GF-D8 (cell line): ENCODE results near the gene MXRA7.
A peak's percentile ranks its signal among the peaks of the same experiment; 100 is the strongest.

ENCODE experiments used
- DNase-seq: peaks from one replicate; lab custom pipeline; 2025; lab: John Stamatoyannopoulos, UW

Gene MXRA7

GRCh38 chr17:76696763-76697701 lies 13.7 kb downstream of the MXRA7 start:
- DNase-seq = peak; percentile 14

- DNase-seq = no peak
These were observed 15.5 kb downstream of the MXRA7 start for GRCh38 chr17:76695059-76695831.

- DNase-seq = no peak
These were observed 19.2 kb downstream of the MXRA7 start for GRCh38 chr17:76691379-76692191.

GRCh38 chr17:76690596-76691280 lies 20.0 kb downstream of the MXRA7 start:
- no peak for DNase-seq

GRCh38 chr17:76689859-76690258 lies 20.9 kb downstream of the MXRA7 start:
- DNase-seq = no peak

GRCh38 chr17:76688165-76688622 lies 22.6 kb downstream of the MXRA7 start:
- no peak for DNase-seq

- DNase-seq = no peak
These were observed 23.2 kb downstream of the MXRA7 start for GRCh38 chr17:76687298-76688164.

- no peak for DNase-seq
These were observed 24.0 kb downstream of the MXRA7 start for GRCh38 chr17:76686538-76687297.

GRCh38 chr17:76685846-76686245 lies 24.9 kb downstream of the MXRA7 start:
- no peak for DNase-seq

GRCh38 chr17:76685366-76685765 lies 25.4 kb downstream of the MXRA7 start:
- DNase-seq = no peak

GRCh38 chr17:76684756-76685155 lies 26.0 kb downstream of the MXRA7 start:
- no peak for DNase-seq

- no peak for DNase-seq
These were observed 26.6 kb downstream of the MXRA7 start for GRCh38 chr17:76683921-76684745.

- no peak for DNase-seq
These were observed 27.6 kb downstream of the MXRA7 start for GRCh38 chr17:76683011-76683755.

GRCh38 chr17:76682296-76682695 lies 28.5 kb downstream of the MXRA7 start:
- DNase-seq = no peak

GRCh38 chr17:76681222-76682137 lies 29.3 kb downstream of the MXRA7 start:
- peak; percentile 37 for DNase-seq

GRCh38 chr17:76679239-76679638 lies 31.5 kb downstream of the MXRA7 start:
- no peak for DNase-seq

GRCh38 chr17:76678330-76678729 lies 32.4 kb downstream of the MXRA7 start:
- DNase-seq = no peak
